ENCODE data around the gene AGAP1.

- TF ChIP-seq CTCF (IDR thresholded peaks at IDR 0.05) (no peak), POLR2A (IDR thresholded peaks at IDR 0.05) (no peak)
These were observed 295.7 kb downstream of the AGAP1 start for GRCh38 chr2:235789552-235789951.

Data from right lobe of liver (tissue), 4 donors.